ENCODE data around the gene AADACL3.

- TF ChIP-seq, protein P1, sequence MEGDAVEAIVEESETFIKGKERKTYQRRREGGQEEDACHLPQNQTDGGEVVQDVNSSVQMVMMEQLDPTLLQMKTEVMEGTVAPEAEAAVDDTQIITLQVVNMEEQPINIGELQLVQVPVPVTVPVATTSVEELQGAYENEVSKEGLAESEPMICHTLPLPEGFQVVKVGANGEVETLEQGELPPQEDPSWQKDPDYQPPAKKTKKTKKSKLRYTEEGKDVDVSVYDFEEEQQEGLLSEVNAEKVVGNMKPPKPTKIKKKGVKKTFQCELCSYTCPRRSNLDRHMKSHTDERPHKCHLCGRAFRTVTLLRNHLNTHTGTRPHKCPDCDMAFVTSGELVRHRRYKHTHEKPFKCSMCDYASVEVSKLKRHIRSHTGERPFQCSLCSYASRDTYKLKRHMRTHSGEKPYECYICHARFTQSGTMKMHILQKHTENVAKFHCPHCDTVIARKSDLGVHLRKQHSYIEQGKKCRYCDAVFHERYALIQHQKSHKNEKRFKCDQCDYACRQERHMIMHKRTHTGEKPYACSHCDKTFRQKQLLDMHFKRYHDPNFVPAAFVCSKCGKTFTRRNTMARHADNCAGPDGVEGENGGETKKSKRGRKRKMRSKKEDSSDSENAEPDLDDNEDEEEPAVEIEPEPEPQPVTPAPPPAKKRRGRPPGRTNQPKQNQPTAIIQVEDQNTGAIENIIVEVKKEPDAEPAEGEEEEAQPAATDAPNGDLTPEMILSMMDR (IDR thresholded peaks at IDR 0.05) = no peak
- no peak for TF ChIP-seq EZH2 (IDR thresholded peaks at IDR 0.05)
Observed at GRCh38 chr1:12739613-12740012, 23.7 kb downstream of the AADACL3 start.

Data from neural progenitor cell (in vitro differentiated cells).